Left ventricle myocardium inferior (tissue), 1 donor: ENCODE data around the gene PTPRN2. TPM values are rescaled to one million over a fixed set of nuclear protein-coding genes. Genes with fewer than 3 reads are reported as not detected.
"Not testable (repeated sequence)": the region's sequence is repeated elsewhere in the genome, so short reads cannot be mapped to it uniquely, and the experiment has no call there.

Experiments used
- DNase-seq: peaks from one replicate; pipeline ENCODE4 v3.0.0-alpha.2; 2020
- H3K27ac ChIP-seq: fragments of 200-600 bp; replicated peaks from 2 replicates; pipeline ENCODE4 v1.8.0; 2021
- H3K27me3 ChIP-seq: fragments of 200-600 bp; 2 replicates; pipeline ENCODE4 v1.8.0; 2021; ENCODE audit warnings: low read depth
- H3K36me3 ChIP-seq: fragments of 200-600 bp; 2 replicates; pipeline ENCODE4 v1.8.0; 2021
- H3K4me1 ChIP-seq: fragments of 200-600 bp; 2 replicates; pipeline ENCODE4 v1.8.0; 2021
- H3K4me3 ChIP-seq: fragments of 200-600 bp; 2 replicates; pipeline ENCODE4 v1.8.0; 2021; ENCODE audit warnings: mild to moderate bottlenecking, moderate library complexity
- H3K9me3 ChIP-seq: fragments of 200-600 bp; replicated peaks from 2 replicates; pipeline ENCODE4 v1.8.0; 2021
- intact Hi-C: fragments of 100-400 bp; cut with micrococcal nuclease; formaldehyde crosslinking; loops from one replicate; pipeline ENCODE4 v1.11.0; 2022
- total RNA-seq: library from RNA; stranded (reverse); fragmentation: NEBNext Ultra II Directional; extraction: Animal tissue kit (Norgen Biotek cat#: 25700); gene quantifications from one replicate; pipeline ENCODE4 v1.2.1, GENCODE V29; 2021
- TF ChIP-seq, protein P1 (sequence below): fragments of 200-600 bp; IDR thresholded peaks from 2 replicates; pipeline ENCODE4 v1.8.0; 2021; ENCODE audit warnings: antibody characterized with exemption, mild to moderate bottlenecking, borderline replicate concordance
- donor health status: DM: no; HTN: yes; CAD: no; lungs with severe emphysema.

Gene PTPRN2
- total RNA-seq, 1 donor from 2014 or later = 1.3 TPM

DNA sequence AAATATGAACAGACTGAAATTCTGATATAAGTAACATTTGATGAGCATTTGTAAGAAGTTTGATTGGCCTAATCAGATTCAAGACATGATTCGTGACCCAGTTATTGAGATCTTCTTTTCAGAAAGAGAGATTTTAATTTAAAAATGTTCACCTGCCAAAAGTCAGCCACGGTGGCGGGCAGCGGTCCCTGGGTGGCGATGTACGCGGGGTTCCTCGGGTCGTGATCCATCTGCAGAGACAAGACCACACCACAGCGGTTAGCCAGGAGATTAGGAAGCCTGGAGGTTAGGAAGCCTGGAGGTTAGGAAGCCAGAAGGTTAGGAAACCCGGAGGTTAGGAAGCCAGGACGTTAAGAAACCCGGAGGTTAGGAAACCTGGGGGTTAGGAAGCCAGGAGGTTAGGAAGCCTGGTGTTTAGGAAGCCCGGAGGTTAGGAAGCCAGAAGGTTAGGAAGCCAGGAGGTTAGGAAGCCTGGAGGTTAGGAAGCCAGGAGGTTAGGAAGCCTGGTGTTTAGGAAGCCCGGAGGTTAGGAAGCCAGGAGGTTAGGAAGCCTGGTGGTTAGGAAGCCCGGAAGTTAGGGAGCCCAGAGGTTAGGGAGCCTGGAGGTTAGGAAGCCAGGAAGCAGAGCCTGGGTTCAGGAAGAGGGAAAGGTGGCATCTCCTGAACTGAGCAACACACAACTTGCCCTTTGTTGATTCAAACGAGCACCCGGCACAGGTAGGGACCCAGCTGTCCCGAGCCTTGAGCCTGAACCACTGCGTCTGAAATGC is 992.4 kb downstream of the PTPRN2 start:
- Histone ChIP-seq H3K9me3 (no peaks in the 10 kb centered on the region), H3K4me1 (no peaks in the 10 kb centered on the region), H3K36me3 (no peaks in the 10 kb centered on the region), H3K4me3 (no peak overlapping the region), H3K27ac (no peak overlapping the region), H3K27me3 (peaks cover 37% of the 10 kb centered on the region)
- intact Hi-C loops = no loop called here
- no peak for DNase-seq
- TF ChIP-seq, protein P1, sequence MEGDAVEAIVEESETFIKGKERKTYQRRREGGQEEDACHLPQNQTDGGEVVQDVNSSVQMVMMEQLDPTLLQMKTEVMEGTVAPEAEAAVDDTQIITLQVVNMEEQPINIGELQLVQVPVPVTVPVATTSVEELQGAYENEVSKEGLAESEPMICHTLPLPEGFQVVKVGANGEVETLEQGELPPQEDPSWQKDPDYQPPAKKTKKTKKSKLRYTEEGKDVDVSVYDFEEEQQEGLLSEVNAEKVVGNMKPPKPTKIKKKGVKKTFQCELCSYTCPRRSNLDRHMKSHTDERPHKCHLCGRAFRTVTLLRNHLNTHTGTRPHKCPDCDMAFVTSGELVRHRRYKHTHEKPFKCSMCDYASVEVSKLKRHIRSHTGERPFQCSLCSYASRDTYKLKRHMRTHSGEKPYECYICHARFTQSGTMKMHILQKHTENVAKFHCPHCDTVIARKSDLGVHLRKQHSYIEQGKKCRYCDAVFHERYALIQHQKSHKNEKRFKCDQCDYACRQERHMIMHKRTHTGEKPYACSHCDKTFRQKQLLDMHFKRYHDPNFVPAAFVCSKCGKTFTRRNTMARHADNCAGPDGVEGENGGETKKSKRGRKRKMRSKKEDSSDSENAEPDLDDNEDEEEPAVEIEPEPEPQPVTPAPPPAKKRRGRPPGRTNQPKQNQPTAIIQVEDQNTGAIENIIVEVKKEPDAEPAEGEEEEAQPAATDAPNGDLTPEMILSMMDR = no peak

DNA sequence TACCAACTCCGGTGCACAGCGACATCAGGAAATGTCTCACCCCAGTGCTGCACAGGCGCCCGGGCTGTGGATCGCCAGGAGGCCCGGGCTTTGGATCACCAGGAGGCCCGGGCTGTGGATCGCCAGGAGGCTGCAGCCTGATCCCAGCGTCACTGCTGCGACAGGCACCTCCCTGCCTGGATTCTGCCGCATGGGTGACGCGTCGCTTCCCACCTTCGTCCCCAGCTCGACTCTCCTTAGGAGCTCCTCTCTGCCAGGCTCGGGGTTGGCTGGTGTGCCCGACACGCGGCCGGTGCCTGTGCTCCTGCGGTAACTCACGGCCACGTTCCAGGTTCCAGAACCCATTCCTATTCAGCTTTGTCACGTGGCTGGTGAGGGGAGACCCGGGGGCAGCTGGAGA is 993.3 kb downstream of the PTPRN2 start:
- TF ChIP-seq, protein P1 = no peak
- DNase-seq = no peak
- no peaks in the 10 kb centered on the region for H3K36me3 ChIP-seq
- intact Hi-C loops = no loop called here
- no peak overlapping the region for H3K4me3 ChIP-seq
- H3K27ac ChIP-seq = no peak overlapping the region
- H3K9me3 ChIP-seq = no peaks in the 10 kb centered on the region
- H3K27me3 ChIP-seq = peaks cover 47% of the 10 kb centered on the region
- H3K4me1 ChIP-seq = no peaks in the 10 kb centered on the region

DNA sequence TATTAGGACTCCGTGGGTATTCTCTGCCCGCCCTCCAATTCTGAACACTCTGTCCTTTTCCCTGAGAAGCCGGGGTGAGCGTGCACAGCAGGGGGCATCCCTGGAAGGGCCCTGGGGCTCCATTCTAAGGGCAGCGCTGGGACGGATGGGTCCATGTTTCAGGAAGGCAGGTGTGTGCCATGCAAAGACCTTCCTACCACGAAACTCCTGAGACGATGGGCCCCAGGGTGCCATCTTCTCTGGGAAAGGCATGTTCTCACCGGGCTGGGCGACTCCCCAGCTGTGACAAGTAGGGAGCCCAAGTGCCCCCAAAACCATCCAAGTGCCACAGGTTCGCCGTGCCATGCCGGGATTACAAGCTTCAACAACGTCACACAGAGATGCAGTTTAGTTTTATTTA is 994.1 kb downstream of the PTPRN2 start:
- Histone ChIP-seq H3K4me1 (no peaks in the 10 kb centered on the region), H3K27me3 (peaks cover 54% of the 10 kb centered on the region), H3K36me3 (no peaks in the 10 kb centered on the region), H3K27ac (no peak overlapping the region), H3K4me3 (no peak overlapping the region), H3K9me3 (no peaks in the 10 kb centered on the region)
- TF ChIP-seq, protein P1 = no peak
- intact Hi-C loops = no loop called here
- no peak for DNase-seq

DNA sequence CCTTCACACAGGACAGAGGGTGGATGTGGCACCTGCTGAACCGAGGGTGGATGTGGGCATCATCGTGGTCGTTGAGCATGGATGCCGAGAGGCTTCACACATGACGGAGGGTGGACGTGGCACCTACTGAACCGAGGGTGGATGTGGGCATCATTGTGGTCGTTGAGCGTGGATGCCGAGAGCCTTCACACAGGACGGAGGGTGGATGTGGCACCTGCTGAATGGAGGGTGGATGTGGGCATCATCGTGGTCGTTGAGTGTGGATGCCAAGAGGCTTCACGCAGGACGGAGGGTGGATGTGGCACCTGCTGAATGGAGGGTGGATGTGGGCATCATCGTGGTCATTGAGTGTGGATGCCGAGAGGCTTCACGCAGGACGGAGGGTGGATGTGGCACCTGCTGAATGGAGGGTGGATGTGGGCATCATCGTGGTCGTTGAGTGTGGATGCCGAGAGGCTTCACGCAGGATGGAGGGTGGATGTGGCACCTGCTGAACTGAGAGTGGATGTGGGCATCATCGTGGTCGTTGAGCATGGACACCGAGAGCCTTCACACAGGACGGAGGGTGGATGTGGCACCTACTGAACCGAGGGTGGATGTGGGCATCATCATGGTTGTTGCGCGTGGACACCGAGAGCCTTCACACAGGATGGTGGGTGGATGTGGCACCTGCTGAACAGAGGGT is 994.8 kb downstream of the PTPRN2 start:
- H3K4me1 ChIP-seq, H3K4me3 ChIP-seq, H3K27ac ChIP-seq, DNase-seq, H3K9me3 ChIP-seq, intact Hi-C loops, H3K36me3 ChIP-seq: not testable (repeated sequence)
- peaks cover 62% of the 10 kb centered on the region for H3K27me3 ChIP-seq

DNA sequence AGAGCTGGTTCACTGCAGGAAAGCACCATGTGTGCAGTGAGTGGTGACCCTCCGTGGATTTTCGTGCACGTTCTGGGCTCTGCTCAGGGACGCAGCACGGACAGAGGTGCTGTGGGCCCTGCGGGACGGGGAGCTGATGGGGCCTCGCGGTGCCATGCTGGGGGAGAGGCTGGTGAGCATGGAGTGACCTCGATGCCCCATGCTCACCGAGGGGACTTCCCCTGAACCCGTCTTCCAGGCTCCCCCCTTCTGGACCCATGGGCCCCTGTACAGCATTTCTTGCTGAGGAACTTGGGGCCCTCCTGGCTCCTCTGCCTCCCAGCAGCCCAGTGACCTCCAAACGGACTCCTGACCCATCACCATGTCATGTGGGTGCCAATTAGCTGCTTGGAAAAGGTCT is 997.1 kb downstream of the PTPRN2 start:
- intact Hi-C loops = no loop called here
- no peaks in the 10 kb centered on the region for H3K4me1 ChIP-seq

More for the DNA sequence above, 997.1 kb downstream of the PTPRN2 start:
- H3K4me3 ChIP-seq = no peak overlapping the region
- no peaks in the 10 kb centered on the region for H3K36me3 ChIP-seq
- no peak for DNase-seq
- H3K27ac ChIP-seq = no peak overlapping the region
- H3K9me3 ChIP-seq = peaks cover 3% of the 10 kb centered on the region
- TF ChIP-seq, protein P1 = no peak
- H3K27me3 ChIP-seq = peaks cover 70% of the 10 kb centered on the region
